H1 (cell line): Measurements from ENCODE around the gene FAM177B. TPM values are rescaled to one million over a fixed set of nuclear protein-coding genes. Genes with fewer than 3 reads are reported as not detected.

ENCODE experiments used
- PHF8 ChIP-seq: fragments of 200-600 bp; sonication (generic); conservative IDR thresholded peaks from 2 replicates; pipeline ENCODE4 v1.7.1; 2012; ENCODE audit warnings: low read depth, mild to moderate bottlenecking, inconsistent platforms, low read length, moderate library complexity
- YY1 ChIP-seq: IDR thresholded peaks from 2 replicates; pipeline ENCODE4 v1.6.1; 2011; ENCODE audit warnings: low read depth, mild to moderate bottlenecking, low read length
- polyA plus RNA-seq, 7 experiments: library from polyadenylated mRNA; depleted of rRNA in 3 of 7; stranded (reverse) in 5 of 7; unstranded in 2 of 7; fragments of >200 nt in 5 of 7; fragments of 200-250 nt in 2 of 7; gene quantifications; 1 replicate in 5 of 7; 2 replicates in 1 of 7; 4 replicates in 1 of 7; pipeline versions ENCODE4 v1.2.1 to v1.2.3, GENCODE V29; 2011 to 2013; ENCODE audit warnings: missing spikeins in 2 of 7, mixed read lengths in 2 of 7
- total RNA-seq: library from RNA; stranded (reverse); fragmentation: NEBNext Ultra II Directional; extraction: Animal tissue kit (Norgen Biotek cat#: 25700); gene quantifications from 2 replicates; pipeline ENCODE4 v1.2.1, GENCODE V29; 2021

Gene FAM177B
- total and polyA plus RNA-seq, 2 of the 8 experiments (the other 6 are each of a cell fraction or from before 2014, with no cell fraction given) = 0.06 TPM; not detected in 1

DNA sequence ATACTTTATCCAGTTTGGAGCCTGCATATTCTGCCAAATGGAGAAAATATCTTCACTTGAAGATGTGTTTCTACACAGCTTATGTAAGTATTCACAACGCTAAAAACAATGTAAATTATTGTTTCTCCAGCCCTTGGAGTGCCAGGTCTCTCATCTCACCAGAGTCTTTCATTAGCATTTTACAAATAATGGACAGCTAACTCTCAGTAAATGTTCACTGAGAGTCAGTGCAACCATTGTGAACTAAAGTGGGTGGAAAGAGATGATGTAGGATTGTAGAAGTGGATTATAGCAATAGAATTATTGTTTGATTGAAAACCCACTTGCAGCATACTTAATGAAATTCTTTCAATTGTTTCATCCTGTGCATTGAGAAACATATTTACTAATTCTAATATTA is 8.3 kb upstream of the FAM177B start (continued):
- no peak for TF ChIP-seq YY1
- no peak for TF ChIP-seq PHF8
